Right atrium auricular region (tissue), 2 donors: ENCODE measurements around the gene PLA2G4D. TPM values are rescaled to one million over a fixed set of nuclear protein-coding genes. Genes with fewer than 3 reads are reported as not detected.

Experiments used
- DNase-seq: peaks from one replicate; pipeline ENCODE4 v3.0.0-alpha.2; 2019; ENCODE audit warnings: low spot score
- H3K27ac ChIP-seq, 2 donors: fragments of 200-600 bp; sonication (generic); 1 replicate in 1 of 2; 2 replicates in 1 of 2; pipeline ENCODE4 v1.5.1; 2016 to 2019
- H3K27me3 ChIP-seq, 2 donors: fragments of 200-600 bp; sonication (generic); one replicate each; pipeline versions ENCODE4 v1.5.1 to v1.6.0; 2017 to 2019
- H3K36me3 ChIP-seq: fragments of 200-600 bp; sonication (generic); one replicate; pipeline ENCODE4 v1.5.1; 2016
- H3K4me1 ChIP-seq, 2 donors: fragments of 200-600 bp; sonication (generic); one replicate each; pipeline versions ENCODE4 v1.5.1 to v1.6.0; 2017 to 2019
- H3K4me3 ChIP-seq, 2 donors: fragments of 200-600 bp; sonication (generic); 1 replicate in 1 of 2; 2 replicates in 1 of 2; pipeline ENCODE4 v1.5.1; 2017 to 2019; ENCODE audit warnings: mild to moderate bottlenecking in 1 of 2, moderate library complexity in 1 of 2
- H3K9me3 ChIP-seq, 2 donors: fragments of 200-600 bp; sonication (generic); one replicate each; pipeline ENCODE4 v1.5.1; 2019
- CTCF ChIP-seq, 2 donors: fragments of 200-600 bp; sonication (generic); IDR thresholded peaks; one replicate each; pipeline ENCODE4 v1.5.1; 2019; ENCODE audit warnings: antibody characterized with exemption in 2 of 2
- total RNA-seq, 2 donors: library from RNA; depleted of rRNA; stranded (reverse); fragments of >200 nt; gene quantifications; one replicate each; pipeline ENCODE4 v1.1.0, GENCODE V29; 2016

Gene PLA2G4D
- total RNA-seq, 2 donors from 2014 or later: not detected

GRCh38 chr15:42078903-42079302 is 15.5 kb downstream of the PLA2G4D start:
- DNase-seq: no peak
- H3K27ac ChIP-seq: no peak overlapping the region
- H3K27me3 ChIP-seq: no peaks in the 10 kb centered on the region
- H3K4me1 ChIP-seq: peaks cover 0 to 3% of the 10 kb centered on the region in 2 donors
- no peak overlapping the region for H3K4me3 ChIP-seq
- TF ChIP-seq CTCF (IDR thresholded peaks at IDR 0.05): no peak
- no peaks in the 10 kb centered on the region for H3K36me3 ChIP-seq
- H3K9me3 ChIP-seq: no peaks in the 10 kb centered on the region

- Histone ChIP-seq H3K4me1 (peaks cover 0 to 3% of the 10 kb centered on the region in 2 donors), H3K27me3 (no peaks in the 10 kb centered on the region), H3K9me3 (no peaks in the 10 kb centered on the region), H3K36me3 (no peaks in the 10 kb centered on the region), H3K4me3 (no peak overlapping the region), H3K27ac (no peak overlapping the region)
- DNase-seq: no peak
- no peak for TF ChIP-seq CTCF (IDR thresholded peaks at IDR 0.05)
Measured at GRCh38 chr15:42077689-42078088, 16.7 kb downstream of the PLA2G4D start.

- no peaks in the 10 kb centered on the region for H3K36me3 ChIP-seq
- H3K9me3 ChIP-seq: no peaks in the 10 kb centered on the region
- no peak for TF ChIP-seq CTCF (IDR thresholded peaks at IDR 0.05)
- H3K27ac ChIP-seq: no peak overlapping the region
- no peak overlapping the region for H3K4me3 ChIP-seq
- H3K27me3 ChIP-seq: no peaks in the 10 kb centered on the region
- H3K4me1 ChIP-seq: no peaks in the 10 kb centered on the region
- no peak for DNase-seq
Measured at GRCh38 chr15:42073418-42073817, 20.9 kb downstream of the PLA2G4D start.

- no peaks in the 10 kb centered on the region for H3K36me3 ChIP-seq
- H3K4me1 ChIP-seq: no peaks in the 10 kb centered on the region
- TF ChIP-seq CTCF (IDR thresholded peaks at IDR 0.05): no peak
- H3K4me3 ChIP-seq: no peak overlapping the region
- no peaks in the 10 kb centered on the region for H3K9me3 ChIP-seq
- DNase-seq: no peak
- H3K27ac ChIP-seq: no peak overlapping the region
- H3K27me3 ChIP-seq: no peaks in the 10 kb centered on the region
Measured at GRCh38 chr15:42072141-42072685, 22.1 kb downstream of the PLA2G4D start.

GRCh38 chr15:42071717-42072116 is 22.6 kb downstream of the PLA2G4D start:
- Histone ChIP-seq H3K9me3 (no peaks in the 10 kb centered on the region), H3K27ac (no peak overlapping the region), H3K27me3 (no peaks in the 10 kb centered on the region), H3K4me1 (no peaks in the 10 kb centered on the region), H3K36me3 (no peaks in the 10 kb centered on the region), H3K4me3 (no peak overlapping the region)
- no peak for TF ChIP-seq CTCF (IDR thresholded peaks at IDR 0.05)
- no peak for DNase-seq

- TF ChIP-seq CTCF (IDR thresholded peaks at IDR 0.05): no peak
- no peak for DNase-seq
- H3K36me3 ChIP-seq: no peaks in the 10 kb centered on the region
Measured at GRCh38 chr15:42070976-42071350, 23.4 kb downstream of the PLA2G4D start.

More at GRCh38 chr15:42070976-42071350, 23.4 kb downstream of the PLA2G4D start:
- Histone ChIP-seq H3K9me3 (no peaks in the 10 kb centered on the region), H3K4me3 (no peak overlapping the region), H3K27ac (no peak overlapping the region), H3K27me3 (no peaks in the 10 kb centered on the region), H3K4me1 (no peaks in the 10 kb centered on the region)
